Karpas-422 (cell line): ENCODE data around the gene DYNC2I2. TPM values are rescaled to one million over a fixed set of nuclear protein-coding genes. Genes with fewer than 3 reads are reported as not detected.
"Not testable (repeated sequence)": the region's sequence is repeated elsewhere in the genome, so short reads cannot be mapped to it uniquely, and the experiment has no call there.

Experiments
- DNase-seq: peaks from one replicate; pipeline ENCODE4 v3.0.0-alpha.2; 2015
- H2AFZ ChIP-seq: fragments of 200-600 bp; sonication (generic); 2 replicates; pipeline ENCODE4 v1.6.1; 2014; ENCODE audit warnings: antibody characterized with exemption, low read length, mixed read lengths
- H3K27ac ChIP-seq: fragments of 200-600 bp; sonication (generic); 2 replicates; pipeline ENCODE4 v1.5.1; 2014; ENCODE audit warnings: mild to moderate bottlenecking, low read length, moderate library complexity
- H3K27me3 ChIP-seq: fragments of 200-600 bp; sonication (generic); 2 replicates; pipeline ENCODE4 v1.6.1; 2014; ENCODE audit warnings: low read length, mixed read lengths
- H3K36me3 ChIP-seq: fragments of 200-600 bp; sonication (generic); 2 replicates; pipeline ENCODE4 v1.6.1; 2014; ENCODE audit warnings: low read length, mixed read lengths; ENCODE audit not compliant: insufficient read depth
- H3K4me1 ChIP-seq: fragments of 200-600 bp; sonication (generic); 2 replicates; pipeline ENCODE4 v1.6.1; 2014; ENCODE audit warnings: mild to moderate bottlenecking, low read length, mixed read lengths
- H3K4me2 ChIP-seq: fragments of 200-600 bp; sonication (generic); 2 replicates; pipeline ENCODE4 v1.6.1; 2014; ENCODE audit warnings: low read length, low read depth, mild to moderate bottlenecking; ENCODE audit not compliant: poor library complexity, severe bottlenecking
- H3K4me3 ChIP-seq: fragments of 200-600 bp; sonication (generic); 2 replicates; pipeline ENCODE4 v1.5.1; 2014; ENCODE audit warnings: mild to moderate bottlenecking, antibody characterized with exemption, low read length, mixed read lengths
- H3K79me2 ChIP-seq: fragments of 200-600 bp; sonication (generic); 2 replicates; pipeline ENCODE4 v1.6.1; 2014; ENCODE audit warnings: mild to moderate bottlenecking, low read length, mixed read lengths
- H3K9ac ChIP-seq: fragments of 200-600 bp; sonication (generic); 2 replicates; pipeline ENCODE4 v1.6.0; 2014; ENCODE audit warnings: low read length
- H3K9me2 ChIP-seq: fragments of 200-600 bp; sonication (generic), shearing (Covaris generic); replicated peaks from 2 replicates; pipeline ENCODE4 v1.6.0; 2014; ENCODE audit warnings: mild to moderate bottlenecking, low read length, moderate library complexity; ENCODE audit not compliant: insufficient read depth
- H3K9me3 ChIP-seq: fragments of 300-700, 200-600 bp; sonication (generic); 2 replicates; pipeline ENCODE4 v1.6.1; 2014; ENCODE audit warnings: low read length, mixed read lengths
- H4K20me1 ChIP-seq: fragments of 200-600 bp; sonication (generic); 2 replicates; pipeline ENCODE4 v1.6.1; 2014; ENCODE audit warnings: mild to moderate bottlenecking, antibody characterized with exemption, low read length, low read depth; ENCODE audit not compliant: insufficient read depth
- total RNA-seq: library from RNA; depleted of rRNA; stranded (reverse); fragments of >200 nt; shearing (Covaris generic); gene quantifications from 2 replicates; pipeline ENCODE4 v1.2.3, GENCODE V29; 2014; ENCODE audit warnings: low replicate concordance

DYNC2I2 gene
- total RNA-seq, 1 experiment from 2014 or later, result 38.9 TPM

- not testable (repeated sequence) for H3K27ac ChIP-seq, H3K27me3 ChIP-seq, H3K9me2 ChIP-seq, H3K4me2 ChIP-seq, H3K36me3 ChIP-seq, H3K4me3 ChIP-seq, H4K20me1 ChIP-seq, H2AFZ ChIP-seq, H3K9me3 ChIP-seq, H3K79me2 ChIP-seq, H3K9ac ChIP-seq
- DNase-seq, result peak; percentile 81
- peaks cover 16% of the 10 kb centered on the region for H3K4me1 ChIP-seq
Observed at GRCh38 chr9:128648206-128648605, 8.4 kb downstream of the DYNC2I2 start.

- Histone ChIP-seq H3K27me3 (no peaks in the 10 kb centered on the region), H3K9me3 (no peaks in the 10 kb centered on the region), H3K4me1 (peaks cover 22% of the 10 kb centered on the region), H3K79me2 (peaks cover 7% of the 10 kb centered on the region; the same call in 1 of the 2 replicates), H4K20me1 (no peaks in the 10 kb centered on the region), H3K9me2 (no peaks in the 10 kb centered on the region), H3K9ac (peak overlapping the region; percentile 66), H3K27ac (peak overlapping the region; percentile 85), H3K36me3 (0 out of 2 replicates have a peak, but pooled peaks cover 5% of the 10 kb centered on the region), H2AFZ (peak overlapping the region; percentile 74; the same call in 1 of the 2 replicates), H3K4me2 (peak overlapping the region; percentile 63), H3K4me3 (peak overlapping the region; percentile 49)
- DNase-seq, result peak; percentile 86
Observed at GRCh38 chr9:128643519-128644300, 12.9 kb downstream of the DYNC2I2 start.

- peaks cover 7% of the 10 kb centered on the region; the same call in 1 of the 2 replicates for H3K79me2 ChIP-seq
- peak overlapping the region; percentile 63 for H3K4me2 ChIP-seq
- H2AFZ ChIP-seq, result peak overlapping the region; percentile 74; the same call in 1 of the 2 replicates
- DNase-seq, result no peak
- no peaks in the 10 kb centered on the region for H3K27me3 ChIP-seq
- H4K20me1 ChIP-seq, result no peaks in the 10 kb centered on the region
- H3K4me1 ChIP-seq, result peaks cover 22% of the 10 kb centered on the region
- H3K9me3 ChIP-seq, result no peaks in the 10 kb centered on the region
- peak overlapping the region; percentile 66; the same call in 1 of the 2 replicates for H3K9ac ChIP-seq
- H3K4me3 ChIP-seq, result no peak overlapping the region
- no peaks in the 10 kb centered on the region for H3K9me2 ChIP-seq
- H3K27ac ChIP-seq, result peak overlapping the region; percentile 85
- H3K36me3 ChIP-seq, result 0 out of 2 replicates have a peak, but pooled peaks cover 5% of the 10 kb centered on the region
Observed at GRCh38 chr9:128642675-128643245, 13.9 kb downstream of the DYNC2I2 start.

GRCh38 chr9:128640603-128641002 lies 16.0 kb downstream of the DYNC2I2 start:
- H3K9ac ChIP-seq, result no peak overlapping the region
- no peaks in the 10 kb centered on the region for H3K9me2 ChIP-seq
- H3K27me3 ChIP-seq, result no peaks in the 10 kb centered on the region
- peaks cover 22% of the 10 kb centered on the region for H3K4me1 ChIP-seq
- no peaks in the 10 kb centered on the region for H4K20me1 ChIP-seq
- H2AFZ ChIP-seq, result no peak overlapping the region
- no peak overlapping the region for H3K4me2 ChIP-seq
- H3K36me3 ChIP-seq, result 0 out of 2 replicates have a peak, but pooled peaks cover 5% of the 10 kb centered on the region
- H3K4me3 ChIP-seq, result no peak overlapping the region
- no peaks in the 10 kb centered on the region for H3K9me3 ChIP-seq
- no peak for DNase-seq
- H3K79me2 ChIP-seq, result peaks cover 7% of the 10 kb centered on the region; the same call in 1 of the 2 replicates
- H3K27ac ChIP-seq, result no peak overlapping the region

GRCh38 chr9:128638580-128638979 lies 18.1 kb downstream of the DYNC2I2 start:
- no peak overlapping the region for H2AFZ ChIP-seq
- 0 out of 2 replicates have a peak, but pooled peaks cover 5% of the 10 kb centered on the region for H3K36me3 ChIP-seq
- H4K20me1 ChIP-seq, result no peaks in the 10 kb centered on the region
- no peak overlapping the region for H3K4me3 ChIP-seq
- no peaks in the 10 kb centered on the region for H3K9me2 ChIP-seq
- no peak overlapping the region for H3K4me2 ChIP-seq
- peak; percentile 38 for DNase-seq
- no peaks in the 10 kb centered on the region for H3K27me3 ChIP-seq
- peaks cover 10% of the 10 kb centered on the region for H3K4me1 ChIP-seq
- peaks cover 7% of the 10 kb centered on the region; the same call in 1 of the 2 replicates for H3K79me2 ChIP-seq
- no peak overlapping the region for H3K9ac ChIP-seq
- H3K9me3 ChIP-seq, result no peaks in the 10 kb centered on the region
- no peak overlapping the region for H3K27ac ChIP-seq

GRCh38 chr9:128637656-128638055 lies 19.0 kb downstream of the DYNC2I2 start:
- no peak overlapping the region for H3K27ac ChIP-seq

GRCh38 chr9:128636556-128637530 lies 19.8 kb downstream of the DYNC2I2 start:
- H2AFZ ChIP-seq, result no peak overlapping the region
- no peak overlapping the region for H3K4me2 ChIP-seq
- H3K9me3 ChIP-seq, result no peaks in the 10 kb centered on the region
- H4K20me1 ChIP-seq, result no peaks in the 10 kb centered on the region
- H3K79me2 ChIP-seq, result 0 out of 2 replicates have a peak, but pooled peaks cover 3% of the 10 kb centered on the region
- no peaks in the 10 kb centered on the region for H3K9me2 ChIP-seq
- H3K9ac ChIP-seq, result no peak overlapping the region
- no peak overlapping the region for H3K4me3 ChIP-seq
- H3K4me1 ChIP-seq, result no peaks in the 10 kb centered on the region
- no peak overlapping the region for H3K27ac ChIP-seq
- H3K36me3 ChIP-seq, result 0 out of 2 replicates have a peak, but pooled peaks cover 5% of the 10 kb centered on the region
- DNase-seq, result peak; percentile 36
- no peaks in the 10 kb centered on the region for H3K27me3 ChIP-seq

More at GRCh38 chr9:128637656-128638055, 19.0 kb downstream of the DYNC2I2 start:
- 0 out of 2 replicates have a peak, but pooled peaks cover 5% of the 10 kb centered on the region for H3K36me3 ChIP-seq
- H3K4me2 ChIP-seq, result no peak overlapping the region
- H3K9me3 ChIP-seq, result no peaks in the 10 kb centered on the region
- H3K27me3 ChIP-seq, result no peaks in the 10 kb centered on the region
- peaks cover under 1% of the 10 kb centered on the region; the same call in 1 of the 2 replicates for H3K4me1 ChIP-seq
- no peak overlapping the region for H3K9ac ChIP-seq
- H3K4me3 ChIP-seq, result no peak overlapping the region
- H2AFZ ChIP-seq, result no peak overlapping the region
- peaks cover 4% of the 10 kb centered on the region; the same call in 1 of the 2 replicates for H3K79me2 ChIP-seq
- DNase-seq, result peak; percentile 39
- H3K9me2 ChIP-seq, result no peaks in the 10 kb centered on the region
- no peaks in the 10 kb centered on the region for H4K20me1 ChIP-seq
